ENCODE results near the gene PLCD4.

GRCh38 chr2:218557941-218558340 lies 49.8 kb upstream of the PLCD4 start:
- TF ChIP-seq POLR2AphosphoS5 (IDR thresholded peaks at IDR 0.05) (no peak), POLR2A (IDR thresholded peaks at IDR 0.05) (no peak)
